ENCODE data around the gene ARSB.

DNA sequence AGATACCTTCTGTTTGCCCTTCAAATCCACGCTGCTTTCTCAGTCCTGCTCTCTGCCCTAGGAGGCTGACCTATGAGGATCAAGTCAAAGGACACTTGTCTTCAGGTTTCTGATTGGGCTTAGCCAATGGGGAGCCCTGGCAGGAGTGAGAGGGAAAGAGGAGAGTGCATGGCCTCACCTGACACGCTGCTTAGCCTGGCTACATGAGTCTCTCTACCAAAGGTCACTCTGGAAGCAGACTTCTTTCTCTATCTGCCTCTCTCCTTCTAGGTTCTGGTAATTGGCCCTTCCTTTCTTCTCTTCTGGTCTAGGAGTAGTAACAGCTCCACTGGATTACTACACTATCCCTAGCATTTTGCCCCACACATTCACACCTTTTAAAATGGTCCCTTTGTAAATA, 13.1 kb downstream of the ARSB start:
- TF ChIP-seq POLR2A (IDR thresholded peaks at IDR 0.05): no peak
- TF ChIP-seq, protein P1, sequence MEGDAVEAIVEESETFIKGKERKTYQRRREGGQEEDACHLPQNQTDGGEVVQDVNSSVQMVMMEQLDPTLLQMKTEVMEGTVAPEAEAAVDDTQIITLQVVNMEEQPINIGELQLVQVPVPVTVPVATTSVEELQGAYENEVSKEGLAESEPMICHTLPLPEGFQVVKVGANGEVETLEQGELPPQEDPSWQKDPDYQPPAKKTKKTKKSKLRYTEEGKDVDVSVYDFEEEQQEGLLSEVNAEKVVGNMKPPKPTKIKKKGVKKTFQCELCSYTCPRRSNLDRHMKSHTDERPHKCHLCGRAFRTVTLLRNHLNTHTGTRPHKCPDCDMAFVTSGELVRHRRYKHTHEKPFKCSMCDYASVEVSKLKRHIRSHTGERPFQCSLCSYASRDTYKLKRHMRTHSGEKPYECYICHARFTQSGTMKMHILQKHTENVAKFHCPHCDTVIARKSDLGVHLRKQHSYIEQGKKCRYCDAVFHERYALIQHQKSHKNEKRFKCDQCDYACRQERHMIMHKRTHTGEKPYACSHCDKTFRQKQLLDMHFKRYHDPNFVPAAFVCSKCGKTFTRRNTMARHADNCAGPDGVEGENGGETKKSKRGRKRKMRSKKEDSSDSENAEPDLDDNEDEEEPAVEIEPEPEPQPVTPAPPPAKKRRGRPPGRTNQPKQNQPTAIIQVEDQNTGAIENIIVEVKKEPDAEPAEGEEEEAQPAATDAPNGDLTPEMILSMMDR (IDR thresholded peaks at IDR 0.05): no peak
- TF ChIP-seq POLR2AphosphoS5 (IDR thresholded peaks at IDR 0.05): no peak

All from upper lobe of left lung (tissue), 4 donors.